Loucy (cell line): ENCODE results near the gene KLHL30.

ENCODE experiments used
- CTCF ChIP-seq: fragments of 200-600 bp; sonication (generic); conservative IDR thresholded peaks from 2 replicates; pipeline ENCODE4 v1.5.1; 2014; ENCODE audit warnings: mild to moderate bottlenecking, antibody characterized with exemption, low read length
- EZH2phosphoT487 ChIP-seq: fragments of 200-600 bp; IDR thresholded peaks from 2 replicates; pipeline ENCODE4 v1.6.1; 2018; ENCODE audit warnings: antibody characterized with exemption, mild to moderate bottlenecking, moderate library complexity, borderline replicate concordance

GRCh38 chr2:238140040-238140439, 1.6 kb downstream of the KLHL30 start:
- TF ChIP-seq CTCF (no peak), EZH2phosphoT487 (no peak)
